Heart right ventricle (tissue), 16 donors: ENCODE data around the gene COL4A2. TPM values are rescaled to one million over a fixed set of nuclear protein-coding genes. Genes with fewer than 3 reads are reported as not detected.
"Not testable (repeated sequence)": the region's sequence is repeated elsewhere in the genome, so short reads cannot be mapped to it uniquely, and the experiment has no call there.

Experiments
- ATAC-seq, 8 donors: fragments of 200-7000 bp; cut with Tn5 transposase; one replicate each; pipeline ENCODE4 v1.9.1; 2020; ENCODE audit warnings: mild to moderate bottlenecking in 8 of 8, moderate library complexity in 8 of 8, moderate number of reproducible peaks in 1 of 8
- DNase-seq, 2 donors: peaks; one replicate each; pipeline ENCODE4 v3.0.0-alpha.2; 2020
- H3K27ac ChIP-seq, 10 donors: fragments of 200-600 bp; sonication (generic) in 2 of 10; one replicate each; pipeline versions ENCODE4 v1.5.0 to v1.8.0; 2020 to 2022; ENCODE audit warnings: mild to moderate bottlenecking in 3 of 10
- H3K27me3 ChIP-seq, 7 donors: fragments of 200-600 bp; one replicate each; pipeline ENCODE4 v1.8.0; 2021 to 2022; ENCODE audit warnings: mild to moderate bottlenecking in 2 of 7
- H3K36me3 ChIP-seq, 9 donors: fragments of 200-600 bp; sonication (generic) in 1 of 9; one replicate each; pipeline versions ENCODE4 v1.5.0 to v1.8.0; 2020 to 2022; ENCODE audit warnings: mild to moderate bottlenecking in 2 of 9
- H3K4me1 ChIP-seq, 9 donors: fragments of 200-600 bp; sonication (generic) in 1 of 9; one replicate each; pipeline versions ENCODE4 v1.5.0 to v1.8.0; 2020 to 2022; ENCODE audit warnings: mild to moderate bottlenecking in 4 of 9
- H3K4me3 ChIP-seq, 10 donors: fragments of 200-600 bp; sonication (generic) in 2 of 10; one replicate each; pipeline versions ENCODE4 v1.5.0 to v1.8.0; 2020 to 2022; ENCODE audit warnings: mild to moderate bottlenecking in 7 of 10, moderate library complexity in 2 of 10
- H3K9me3 ChIP-seq, 11 donors: fragments of 200-600 bp in 10 of 11; sonication (generic) in 2 of 11; one replicate each; pipeline versions ENCODE4 v1.5.0 to v1.8.0; 2013 to 2022; ENCODE audit warnings: mild to moderate bottlenecking in 2 of 11, control low read depth in 1 of 11, moderate library complexity in 1 of 11
- CTCF ChIP-seq, 9 donors: fragments of 200-600 bp; sonication (generic) in 2 of 9; IDR thresholded peaks; one replicate each; pipeline versions ENCODE4 v1.5.0 to v1.8.0; 2021 to 2022; ENCODE audit warnings: antibody characterized with exemption in 9 of 9, mild to moderate bottlenecking in 5 of 9, moderate library complexity in 1 of 9
- WGBS, 2 donors: extraction: QIAGEN DNeasy Blood & Tissue Kit; methylation state at CpG; one replicate each; pipeline ENCODE4 v1.1.7; 2013; ENCODE audit warnings: inconsistent platforms in 1 of 2; 5-methylcytosine and 5-hydroxymethylcytosine counted together
- intact Hi-C, 10 donors: fragments of 100-400 bp; cut with DNase I; formaldehyde crosslinking; loops; one replicate each; pipeline versions ENCODE4 v1.11.1 to v1.14.2; 2022
- polyA plus RNA-seq, 2 donors: library from polyadenylated mRNA; stranded (reverse); fragments of 200-250 nt; gene quantifications; one replicate each; pipeline ENCODE4 v1.2.3, GENCODE V29; 2013
- total RNA-seq, 10 donors: library from RNA; stranded (reverse); fragmentation: NEBNext Ultra II Directional in 3 of 10; extraction: Animal tissue kit (Norgen Biotek cat#: 25700) in 3 of 10; gene quantifications; one replicate each; pipeline versions ENCODE4 v1.2.1 to v1.2.4, GENCODE V29; 2021 to 2023
- donor health status: Arrhythmogenic right ventricular cardiomyopathy.
- donor health status: ischemic (EF 13 %, LVEDD 7.1; RV severe dilation, severe dysfunction).
- donor health status: healthy with polysubstance abuse.
- donor health status: DM: no; HTN: yes; CAD: no.
- donor health status: DM: no; HTN: no; CAD: no.
- donor health status: ischemic (EF 25% LVEDD 6.9; RV normal size, moderate dysfunction).
- donor health status: ischemic (EF 25% LVEDD 5.7; RV mildly dilated, moderate dysfunction).
- donor health status: healthy.
- donor health status: DM: yes; HTN: yes; CAD: no.
- donor health status: Ischemic cardiomyopathy.
- donor health status: ischemic (EF 35%, LVEDD 5.7; RV mildly dilated, moderate dysfunction).
- donor health status: nonischemic (EF 11% LVEDD 7.7; RV severe dilation, severe dysfunction).
- donor health status: DM: yes; HTN: yes; CAD: no.
- donor health status: PGD.
- donor health status: ischemic (EF 29% LVEDD 5.4; RV normal size, mild dysfunction).
- donor health status: nonischemic (EF 23%, LVEDD 6.1; RV moderate dilation, normal function).

Gene COL4A2
- total and polyA plus RNA-seq, 12 donors: 81.7 to 301 (median 128) TPM

- intact Hi-C loops: loop anchor here in 5 of 10 donors (10.0 kb wide), 3 partner anchors 115 to 365 kb away; partner anchors contain the start of gene RAB20 (in 2 of the 5)
- no peaks in the 10 kb centered on the region for H3K27me3 ChIP-seq
- DNase-seq (no peak), ATAC-seq (no peak)
- H3K4me3 ChIP-seq: no peak overlapping the region
- WGBS, 2 donors: 84 to 91% methylated on average over 19 of the region's 19 CpGs
- no peaks in the 10 kb centered on the region for H3K9me3 ChIP-seq
- no peak for TF ChIP-seq CTCF (IDR thresholded peaks at IDR 0.05)
- peaks cover 3 to 100% (median 66%) of the 10 kb centered on the region in 9 donors for H3K36me3 ChIP-seq
- H3K27ac ChIP-seq: no peak overlapping the region
- H3K4me1 ChIP-seq: peaks cover 0 to under 1% (median 0%) of the 10 kb centered on the region in 9 donors
Measured at GRCh38 chr13:110449219-110450015, 142.3 kb downstream of the COL4A2 start.

GRCh38 chr13:110450016-110450900 is 143.2 kb downstream of the COL4A2 start:
- H3K36me3 ChIP-seq: peaks cover 3 to 100% (median 66%) of the 10 kb centered on the region in 9 donors
- H3K9me3 ChIP-seq: no peaks in the 10 kb centered on the region
- WGBS, 2 donors: 93 to 94% methylated on average over 24 of the region's 24 CpGs
- no peak overlapping the region for H3K27ac ChIP-seq
- intact Hi-C loops: loop anchor here in 5 of 10 donors (10.0 kb wide), 3 partner anchors 115 to 365 kb away; partner anchors contain the start of gene RAB20 (in 2 of the 5)
- no peaks in the 10 kb centered on the region for H3K27me3 ChIP-seq
- no peak overlapping the region for H3K4me3 ChIP-seq
- peaks cover 0 to 4% (median 0%) of the 10 kb centered on the region in 9 donors for H3K4me1 ChIP-seq
- DNase-seq (no peak), ATAC-seq (no peak)
- TF ChIP-seq CTCF (IDR thresholded peaks at IDR 0.05): no peak

GRCh38 chr13:110450941-110451730 is 144.1 kb downstream of the COL4A2 start:
- intact Hi-C loops: loop anchor here in 5 of 10 donors (10.0 kb wide), 3 partner anchors 114 to 364 kb away; partner anchors contain the start of gene RAB20 (in 2 of the 5)
- Histone ChIP-seq H3K36me3 (peaks cover 3 to 100% (median 59%) of the 10 kb centered on the region in 9 donors), H3K27ac (no peak overlapping the region), H3K4me1 (peaks cover 0 to 11% (median 4%) of the 10 kb centered on the region in 9 donors), H3K9me3 (no peaks in the 10 kb centered on the region), H3K4me3 (no peak overlapping the region), H3K27me3 (no peaks in the 10 kb centered on the region)
- no peak for ATAC-seq
- no peak for DNase-seq
- WGBS, 2 donors: 86 to 88% methylated on average over 12 of the region's 12 CpGs
- TF ChIP-seq CTCF (IDR thresholded peaks at IDR 0.05): no peak

- H3K4me1 ChIP-seq: peaks cover 0 to 12% (median 5%) of the 10 kb centered on the region in 9 donors
- WGBS, 2 donors: 94 to 96% methylated on average over 11 of the region's 11 CpGs
- peaks cover 0 to 94% (median 44%) of the 10 kb centered on the region in 9 donors for H3K36me3 ChIP-seq
- DNase-seq, H3K27me3 ChIP-seq, H3K27ac ChIP-seq, H3K4me3 ChIP-seq, H3K9me3 ChIP-seq, ATAC-seq: not testable (repeated sequence)
- intact Hi-C loops: loop anchor here in 5 of 10 donors (10.0 kb wide), 3 partner anchors 112 to 362 kb away; partner anchors contain the start of gene RAB20 (in 2 of the 5)
Measured at GRCh38 chr13:110453091-110453490, 146.0 kb downstream of the COL4A2 start.
